ENCODE measurements around the gene EXD1.

DNA sequence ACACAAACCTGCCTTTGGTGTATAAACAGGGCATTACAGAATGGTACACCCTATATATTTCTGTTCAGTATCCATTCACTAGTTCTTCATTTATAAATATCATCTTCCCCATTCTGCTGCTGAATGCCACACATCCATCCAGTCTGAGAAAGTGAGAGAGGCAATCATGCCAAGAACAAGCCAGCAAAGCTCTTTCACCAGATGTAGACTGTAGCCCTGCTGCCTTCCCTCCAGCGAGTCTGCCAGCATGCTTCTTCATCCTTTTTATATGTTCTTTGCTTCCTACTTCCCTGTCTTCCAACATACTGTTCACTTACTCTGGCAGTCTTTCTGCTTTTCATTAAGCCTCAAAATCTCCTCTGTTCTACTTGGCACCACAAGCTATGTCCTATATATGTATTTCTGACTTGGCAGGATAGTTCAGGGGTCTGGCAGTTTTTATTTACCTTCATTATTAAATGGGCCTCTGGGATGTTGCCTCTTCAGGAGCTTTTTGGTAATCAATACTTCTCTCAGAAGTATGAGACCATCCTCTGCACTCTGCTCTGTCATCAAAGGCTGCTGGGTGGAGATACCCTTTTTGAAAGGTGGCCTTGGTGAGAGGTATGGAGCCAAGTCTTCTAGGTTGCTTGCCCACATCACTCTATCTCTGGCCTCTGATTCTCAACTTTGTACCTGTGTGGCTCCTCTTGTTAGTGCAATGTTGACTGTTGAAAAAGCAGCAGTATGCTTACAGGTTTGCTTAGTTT is 49.2 kb upstream of the EXD1 start:
- TF ChIP-seq, protein P1, sequence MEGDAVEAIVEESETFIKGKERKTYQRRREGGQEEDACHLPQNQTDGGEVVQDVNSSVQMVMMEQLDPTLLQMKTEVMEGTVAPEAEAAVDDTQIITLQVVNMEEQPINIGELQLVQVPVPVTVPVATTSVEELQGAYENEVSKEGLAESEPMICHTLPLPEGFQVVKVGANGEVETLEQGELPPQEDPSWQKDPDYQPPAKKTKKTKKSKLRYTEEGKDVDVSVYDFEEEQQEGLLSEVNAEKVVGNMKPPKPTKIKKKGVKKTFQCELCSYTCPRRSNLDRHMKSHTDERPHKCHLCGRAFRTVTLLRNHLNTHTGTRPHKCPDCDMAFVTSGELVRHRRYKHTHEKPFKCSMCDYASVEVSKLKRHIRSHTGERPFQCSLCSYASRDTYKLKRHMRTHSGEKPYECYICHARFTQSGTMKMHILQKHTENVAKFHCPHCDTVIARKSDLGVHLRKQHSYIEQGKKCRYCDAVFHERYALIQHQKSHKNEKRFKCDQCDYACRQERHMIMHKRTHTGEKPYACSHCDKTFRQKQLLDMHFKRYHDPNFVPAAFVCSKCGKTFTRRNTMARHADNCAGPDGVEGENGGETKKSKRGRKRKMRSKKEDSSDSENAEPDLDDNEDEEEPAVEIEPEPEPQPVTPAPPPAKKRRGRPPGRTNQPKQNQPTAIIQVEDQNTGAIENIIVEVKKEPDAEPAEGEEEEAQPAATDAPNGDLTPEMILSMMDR (IDR thresholded peaks at IDR 0.05), result no peak
- no peak for TF ChIP-seq POLR2A (IDR thresholded peaks at IDR 0.05)
- no peak for TF ChIP-seq EP300 (IDR thresholded peaks at IDR 0.05)
